Loucy (cell line): ENCODE measurements around the gene ELL2.

Source experiments
- EZH2phosphoT487 ChIP-seq: fragments of 200-600 bp; IDR thresholded peaks from 2 replicates; pipeline ENCODE4 v1.6.1; 2018; ENCODE audit warnings: antibody characterized with exemption, mild to moderate bottlenecking, moderate library complexity, borderline replicate concordance
- TF ChIP-seq, protein P1 (sequence below): fragments of 200-600 bp; sonication (generic); conservative IDR thresholded peaks from 2 replicates; pipeline ENCODE4 v1.5.1; 2014; ENCODE audit warnings: mild to moderate bottlenecking, antibody characterized with exemption, low read length

DNA sequence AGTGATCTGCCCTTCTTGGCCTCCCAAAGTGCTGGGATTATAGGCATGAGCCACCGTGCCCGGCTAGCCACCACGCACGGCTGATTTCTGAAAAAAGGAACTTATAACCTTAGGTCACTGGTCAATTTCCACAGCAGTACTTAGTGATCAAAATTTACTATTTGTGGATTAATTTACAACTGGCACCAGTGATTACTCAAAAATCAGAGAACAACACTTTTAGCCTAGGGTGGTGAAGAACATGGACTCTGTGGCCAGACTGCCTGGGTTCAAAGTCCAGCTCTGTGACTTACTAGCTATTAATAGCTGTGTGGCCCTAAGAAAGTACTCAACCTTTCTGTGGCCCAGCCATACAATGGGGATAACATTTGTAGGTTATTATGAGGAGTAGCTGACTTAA is 88.3 kb downstream of the ELL2 start:
- TF ChIP-seq, protein P1, sequence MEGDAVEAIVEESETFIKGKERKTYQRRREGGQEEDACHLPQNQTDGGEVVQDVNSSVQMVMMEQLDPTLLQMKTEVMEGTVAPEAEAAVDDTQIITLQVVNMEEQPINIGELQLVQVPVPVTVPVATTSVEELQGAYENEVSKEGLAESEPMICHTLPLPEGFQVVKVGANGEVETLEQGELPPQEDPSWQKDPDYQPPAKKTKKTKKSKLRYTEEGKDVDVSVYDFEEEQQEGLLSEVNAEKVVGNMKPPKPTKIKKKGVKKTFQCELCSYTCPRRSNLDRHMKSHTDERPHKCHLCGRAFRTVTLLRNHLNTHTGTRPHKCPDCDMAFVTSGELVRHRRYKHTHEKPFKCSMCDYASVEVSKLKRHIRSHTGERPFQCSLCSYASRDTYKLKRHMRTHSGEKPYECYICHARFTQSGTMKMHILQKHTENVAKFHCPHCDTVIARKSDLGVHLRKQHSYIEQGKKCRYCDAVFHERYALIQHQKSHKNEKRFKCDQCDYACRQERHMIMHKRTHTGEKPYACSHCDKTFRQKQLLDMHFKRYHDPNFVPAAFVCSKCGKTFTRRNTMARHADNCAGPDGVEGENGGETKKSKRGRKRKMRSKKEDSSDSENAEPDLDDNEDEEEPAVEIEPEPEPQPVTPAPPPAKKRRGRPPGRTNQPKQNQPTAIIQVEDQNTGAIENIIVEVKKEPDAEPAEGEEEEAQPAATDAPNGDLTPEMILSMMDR, result no peak
- TF ChIP-seq EZH2phosphoT487, result no peak
